Measurements from ENCODE around the gene FNDC3A.
A peak's percentile ranks its signal among the peaks of the same experiment; 100 is the strongest.

FNDC3A gene

DNA sequence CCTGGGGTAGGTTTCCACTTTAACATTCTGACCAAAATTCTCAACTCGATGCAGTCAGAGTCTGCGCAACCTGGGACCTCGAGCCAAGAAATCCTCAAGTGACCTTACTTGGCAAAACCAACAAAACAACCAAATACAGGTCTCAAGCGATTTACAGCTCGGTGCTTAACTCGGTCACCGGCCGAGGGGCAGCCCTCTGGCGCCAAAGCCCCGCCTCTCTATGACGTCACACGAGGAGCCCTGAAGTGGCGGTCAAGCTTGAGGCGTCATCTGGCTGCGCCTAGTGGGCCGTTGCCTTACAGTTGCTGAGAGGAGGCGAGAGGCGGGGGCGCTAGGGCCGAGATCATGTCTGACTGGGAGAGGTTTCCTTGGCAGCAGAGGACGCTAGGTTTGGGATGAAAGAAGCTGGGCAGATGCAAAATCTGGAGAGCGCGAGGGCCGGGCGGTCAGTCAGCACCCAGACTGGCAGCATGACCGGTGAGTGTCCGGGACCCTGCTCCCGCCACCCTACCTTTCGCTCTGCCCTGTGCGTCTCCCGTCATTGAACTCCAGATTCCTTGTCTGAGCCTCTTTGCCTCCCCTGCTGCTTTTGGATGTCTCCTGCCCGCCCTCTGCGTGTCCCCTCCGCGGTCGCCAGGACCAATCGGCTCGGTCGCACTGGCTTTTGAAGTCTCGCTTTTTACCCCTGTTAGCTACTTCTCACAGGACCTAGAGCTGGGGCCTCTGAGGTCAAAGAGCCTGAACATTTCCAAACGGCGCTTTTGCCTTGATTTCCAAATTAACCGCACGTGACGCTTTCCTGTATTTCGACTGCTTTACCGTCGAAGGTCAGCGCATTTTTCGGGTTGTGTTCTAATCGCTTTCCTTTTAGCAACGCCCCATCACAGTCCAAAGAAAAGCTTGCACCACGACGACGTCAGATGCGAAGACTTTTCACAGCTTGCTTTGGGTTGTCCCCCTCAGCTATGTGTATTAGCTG is 272.2 kb downstream of the FNDC3A start, which contains the start of gene CDADC1:
Gene CDADC1, plus strand, starts transcription at position 283 of the 979 bp plus-strand sequence. Its CDS starts 113 bp downstream, at position 396.
- peak within 1 kb of the TSS; percentile 94 for H3K4me3 ChIP-seq (ENCODE audit: low read depth, low read length)

DNA sequence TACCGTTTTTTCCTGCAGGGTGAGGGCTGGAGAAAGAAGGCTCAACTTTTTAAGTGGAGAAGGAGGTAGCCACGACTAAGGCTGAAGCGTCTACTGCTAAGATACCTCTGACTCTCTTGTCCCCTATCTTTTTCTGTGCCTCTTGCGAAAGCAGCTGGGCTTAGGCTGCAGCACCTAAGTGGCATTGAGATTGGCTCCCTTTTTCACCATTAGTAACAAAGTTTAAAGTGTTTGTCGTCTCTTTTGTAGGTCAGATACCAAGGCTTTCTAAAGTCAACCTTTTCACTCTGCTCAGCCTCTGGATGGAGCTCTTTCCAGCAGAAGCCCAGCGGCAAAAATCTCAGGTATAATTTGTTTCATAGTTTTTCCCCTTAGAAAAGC is 272.9 kb downstream of the FNDC3A start:
- peak overlapping the region; percentile 94 for H3K4me3 ChIP-seq (ENCODE audit: low read depth, low read length)

GRCh38 chr13:49251326-49251725 is 275.6 kb downstream of the FNDC3A start:
- H3K4me3 ChIP-seq (ENCODE audit: low read depth, low read length) = no peak overlapping the region

DNA sequence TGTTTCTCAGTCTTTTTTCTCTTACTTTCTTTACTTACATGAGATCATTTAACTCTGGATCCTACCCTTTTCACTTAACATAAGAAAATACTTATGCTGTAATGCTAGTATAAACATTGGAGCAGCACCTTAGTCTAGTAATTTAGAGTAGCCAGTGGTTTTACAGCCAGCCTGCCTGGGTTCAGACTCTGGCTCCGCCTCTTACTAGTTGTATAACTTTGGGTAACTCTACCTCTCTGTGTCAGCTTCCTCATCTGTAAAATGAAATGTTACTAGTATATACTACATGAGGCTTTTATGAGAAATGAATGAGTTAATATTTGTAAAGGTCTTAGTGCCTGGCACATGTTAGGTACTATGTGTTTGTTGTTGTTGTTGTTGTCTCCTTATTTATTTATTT is 277.6 kb downstream of the FNDC3A start:
- no peak overlapping the region for H3K4me3 ChIP-seq (ENCODE audit: low read depth, low read length)

- H3K4me3 ChIP-seq (ENCODE audit: low read depth, low read length) = no peak overlapping the region
Measured at GRCh38 chr13:49254007-49254406, 278.3 kb downstream of the FNDC3A start.

DNA sequence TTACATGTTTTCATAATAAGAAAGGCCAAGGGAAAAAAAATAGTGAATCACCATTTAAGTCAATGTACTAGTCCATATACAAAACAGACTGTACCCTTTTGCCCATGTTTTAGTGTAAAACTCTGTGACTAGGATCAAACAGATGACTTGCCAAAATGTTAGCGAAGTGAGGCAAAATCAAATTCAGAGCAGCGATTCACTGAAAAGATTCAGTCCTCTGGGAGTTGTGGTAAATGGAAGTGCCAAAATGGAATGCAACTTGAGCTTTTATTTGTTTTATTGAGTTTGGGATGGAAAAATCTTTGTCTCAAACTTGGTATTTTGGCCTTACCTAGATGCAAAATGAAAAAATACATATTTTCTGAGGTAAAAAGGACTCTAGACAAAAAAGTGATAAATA is 281.1 kb downstream of the FNDC3A start:
- no peak overlapping the region for H3K4me3 ChIP-seq (ENCODE audit: low read depth, low read length)

DNA sequence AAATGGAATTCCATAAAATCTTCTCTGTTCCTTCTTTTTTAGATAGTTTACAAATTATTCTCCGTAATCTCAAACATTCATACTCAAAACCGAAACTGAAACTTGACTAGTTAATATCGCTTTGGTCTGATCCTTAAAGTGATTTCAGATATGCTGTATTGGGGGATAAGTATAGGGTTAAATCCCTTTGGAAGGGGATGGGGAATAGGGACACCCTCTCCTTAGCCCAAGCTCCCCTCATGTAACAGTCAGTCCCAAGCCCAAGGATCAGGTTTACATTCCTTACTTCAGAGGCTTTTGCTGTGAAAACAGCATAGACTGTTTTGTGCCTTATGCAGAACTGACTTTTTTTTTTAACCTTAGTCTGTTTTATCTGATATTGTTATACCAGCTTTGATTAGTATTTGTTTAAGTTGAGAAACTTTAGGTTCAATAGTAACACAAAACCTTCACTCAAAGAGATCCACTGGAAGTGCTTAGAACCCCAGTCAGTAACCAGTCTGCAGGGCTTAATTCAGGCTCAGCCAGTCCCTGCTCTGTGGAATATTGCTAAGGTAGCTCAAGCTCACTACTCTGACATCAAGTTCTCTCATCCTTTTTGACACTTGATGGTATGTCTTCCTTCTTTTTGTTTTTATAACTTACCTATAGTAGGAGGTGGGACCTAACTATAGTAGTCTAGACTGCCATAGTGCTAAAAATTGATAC is 282.5 kb downstream of the FNDC3A start:
- no peak overlapping the region for H3K4me3 ChIP-seq (ENCODE audit: low read depth, low read length)

Measured in iPS-11a (cell line).